Choroid plexus epithelial cell (primary cell): ENCODE results near the gene GPALPP1.

Experiments
- DNase-seq: peaks from one replicate; pipeline ENCODE4 v3.0.0-alpha.2; 2010; ENCODE audit warnings: low read depth
- H3K4me3 ChIP-seq: 2 replicates; pipeline ENCODE4 v1.5.1; 2011; ENCODE audit warnings: low read depth, mild to moderate bottlenecking, control low read depth, low read length, moderate library complexity
- TF ChIP-seq, protein P1 (sequence below): conservative IDR thresholded peaks from 2 replicates; pipeline ENCODE4 v1.5.1; 2011; ENCODE audit warnings: low read depth, mild to moderate bottlenecking, control low read depth, inconsistent platforms, low read length, moderate library complexity

The GPALPP1 gene

DNA sequence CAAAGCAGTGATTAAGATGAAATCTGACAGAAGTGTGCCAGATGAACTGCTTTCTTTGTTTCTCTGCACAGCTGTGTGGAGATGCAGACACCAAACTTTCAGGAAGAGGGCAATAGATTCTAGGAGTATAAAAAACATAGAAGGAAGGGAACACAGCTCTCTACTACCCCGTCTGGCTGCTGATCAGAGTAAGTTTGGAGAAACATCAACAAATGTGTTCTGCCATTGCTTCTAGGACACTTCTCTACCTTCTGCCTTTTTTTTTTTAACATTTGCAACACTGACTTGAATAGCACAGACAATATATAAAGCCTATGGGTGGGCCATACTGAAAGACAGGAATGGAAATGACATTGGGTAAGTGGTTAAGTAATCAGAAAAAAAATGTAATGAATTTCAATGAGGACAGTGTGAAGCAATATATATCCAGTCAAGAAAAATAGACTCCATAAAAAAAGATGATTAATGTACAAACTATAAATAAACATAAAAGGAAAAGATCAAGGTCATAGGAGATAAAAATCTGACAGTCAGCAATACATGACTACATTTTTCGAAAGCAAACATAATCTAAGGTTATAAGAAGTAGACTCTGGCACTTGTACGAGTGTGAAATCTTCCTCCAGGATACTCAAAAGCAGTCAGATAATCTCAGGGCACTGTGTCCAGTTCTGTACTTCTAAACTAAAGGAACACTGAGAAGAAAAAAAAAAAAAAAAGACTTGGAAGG lies 21.5 kb upstream of the GPALPP1 start:
- TF ChIP-seq, protein P1, sequence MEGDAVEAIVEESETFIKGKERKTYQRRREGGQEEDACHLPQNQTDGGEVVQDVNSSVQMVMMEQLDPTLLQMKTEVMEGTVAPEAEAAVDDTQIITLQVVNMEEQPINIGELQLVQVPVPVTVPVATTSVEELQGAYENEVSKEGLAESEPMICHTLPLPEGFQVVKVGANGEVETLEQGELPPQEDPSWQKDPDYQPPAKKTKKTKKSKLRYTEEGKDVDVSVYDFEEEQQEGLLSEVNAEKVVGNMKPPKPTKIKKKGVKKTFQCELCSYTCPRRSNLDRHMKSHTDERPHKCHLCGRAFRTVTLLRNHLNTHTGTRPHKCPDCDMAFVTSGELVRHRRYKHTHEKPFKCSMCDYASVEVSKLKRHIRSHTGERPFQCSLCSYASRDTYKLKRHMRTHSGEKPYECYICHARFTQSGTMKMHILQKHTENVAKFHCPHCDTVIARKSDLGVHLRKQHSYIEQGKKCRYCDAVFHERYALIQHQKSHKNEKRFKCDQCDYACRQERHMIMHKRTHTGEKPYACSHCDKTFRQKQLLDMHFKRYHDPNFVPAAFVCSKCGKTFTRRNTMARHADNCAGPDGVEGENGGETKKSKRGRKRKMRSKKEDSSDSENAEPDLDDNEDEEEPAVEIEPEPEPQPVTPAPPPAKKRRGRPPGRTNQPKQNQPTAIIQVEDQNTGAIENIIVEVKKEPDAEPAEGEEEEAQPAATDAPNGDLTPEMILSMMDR, result peak; percentile 61
- DNase-seq, result peak; percentile 72
- no peak overlapping the region for H3K4me3 ChIP-seq

- no peak overlapping the region for H3K4me3 ChIP-seq
- DNase-seq, result no peak
- TF ChIP-seq, protein P1, result no peak
Measured at GRCh38 chr13:44968434-44968815, 20.9 kb upstream of the GPALPP1 start.

- peak; percentile 77 for DNase-seq
- TF ChIP-seq, protein P1, result peak; percentile 69
Measured at GRCh38 chr13:44969551-44970484, 19.5 kb upstream of the GPALPP1 start.

GRCh38 chr13:44971656-44972595 lies 17.4 kb upstream of the GPALPP1 start:
- H3K4me3 ChIP-seq, result no peak overlapping the region
- TF ChIP-seq, protein P1, result no peak
- DNase-seq, result peak; percentile 62

More at GRCh38 chr13:44969551-44970484, 19.5 kb upstream of the GPALPP1 start:
- no peak overlapping the region for H3K4me3 ChIP-seq

- TF ChIP-seq, protein P1, result peak; percentile 39
- peak; percentile 55 for DNase-seq
- H3K4me3 ChIP-seq, result no peak overlapping the region
Measured at GRCh38 chr13:44972956-44973581, 16.3 kb upstream of the GPALPP1 start.
